Heart left ventricle (tissue), 16 donors: ENCODE results near the gene GRAPL. TPM values are rescaled to one million over a fixed set of nuclear protein-coding genes. Genes with fewer than 3 reads are reported as not detected.
A peak's percentile ranks its signal among the peaks of the same experiment; 100 is the strongest.
"Not testable (repeated sequence)": the region's sequence is repeated elsewhere in the genome, so short reads cannot be mapped to it uniquely, and the experiment has no call there.

Source experiments
- ATAC-seq, 4 donors: fragments of 200-7000 bp; cut with Tn5 transposase; one replicate each; pipeline ENCODE4 v1.9.1; 2020 to 2022; ENCODE audit warnings: moderate library complexity in 4 of 4, mild to moderate bottlenecking in 3 of 4, moderate number of reproducible peaks in 1 of 4
- DNase-seq, 5 donors: peaks; one replicate each; pipeline ENCODE4 v3.0.0-alpha.2; 2020
- H3K27ac ChIP-seq, 12 donors: fragments of 200-600 bp; sonication (generic) in 4 of 12; one replicate each; pipeline versions ENCODE4 v1.5.0 to v1.8.0; 2016 to 2022; ENCODE audit warnings: mild to moderate bottlenecking in 2 of 12
- H3K27me3 ChIP-seq, 9 donors: fragments of 200-600 bp; sonication (generic) in 2 of 9; one replicate each; pipeline versions ENCODE4 v1.5.1 to v1.8.0; 2016 to 2022; ENCODE audit warnings: mild to moderate bottlenecking in 3 of 9
- H3K36me3 ChIP-seq, 9 donors: fragments of 200-600 bp; sonication (generic) in 2 of 9; one replicate each; pipeline versions ENCODE4 v1.5.0 to v1.8.0; 2018 to 2022; ENCODE audit warnings: mild to moderate bottlenecking in 2 of 9
- H3K4me1 ChIP-seq, 12 donors: fragments of 200-600 bp; sonication (generic) in 4 of 12; one replicate each; pipeline versions ENCODE4 v1.5.0 to v1.8.0; 2016 to 2022; ENCODE audit warnings: mild to moderate bottlenecking in 3 of 12
- H3K4me3 ChIP-seq, 12 donors: fragments of 200-600 bp; sonication (generic) in 4 of 12; one replicate each; pipeline versions ENCODE4 v1.5.0 to v1.8.0; 2017 to 2022; ENCODE audit warnings: mild to moderate bottlenecking in 9 of 12, moderate library complexity in 4 of 12
- H3K9me3 ChIP-seq, 12 donors: fragments of 200-600 bp; sonication (generic) in 4 of 12; one replicate each; pipeline versions ENCODE4 v1.5.0 to v1.8.0; 2016 to 2022; ENCODE audit warnings: mild to moderate bottlenecking in 1 of 12
- POLR2A ChIP-seq, 2 donors: fragments of 450-650 bp; IDR thresholded peaks; one replicate each; pipeline ENCODE4 v1.6.1; 2017; ENCODE audit warnings: antibody characterized with exemption in 2 of 2, mild to moderate bottlenecking in 2 of 2, moderate library complexity in 2 of 2
- WGBS, 4 donors: extraction: QIAGEN DNeasy Blood & Tissue Kit in 2 of 4; methylation state at CpG; one replicate each; pipeline versions ENCODE4 v1.1.5 to v1.1.7; 2013 to 2018; 5-methylcytosine and 5-hydroxymethylcytosine counted together
- intact Hi-C, 10 donors: fragments of 100-400 bp; cut with DNase I; formaldehyde crosslinking; loops; one replicate each; pipeline versions ENCODE4 v1.11.1 to v1.14.2; 2022
- polyA plus RNA-seq, 2 donors: library from polyadenylated mRNA; stranded (reverse); fragments of 200-250 nt; gene quantifications; one replicate each; pipeline ENCODE4 v1.2.3, GENCODE V29; 2013
- total RNA-seq, 9 donors: library from RNA; depleted of rRNA in 2 of 9; stranded (reverse); fragments of >200 nt in 2 of 9; fragmentation: NEBNext Ultra II Directional in 3 of 9; extraction: Animal tissue kit (Norgen Biotek cat#: 25700) in 3 of 9; gene quantifications; one replicate each; pipeline versions ENCODE4 v1.1.0 to v1.2.4, GENCODE V29; 2016 to 2023
- TF ChIP-seq, protein P1 (sequence below), 12 donors: fragments of 200-600 bp; sonication (generic) in 4 of 12; IDR thresholded peaks; one replicate each; pipeline versions ENCODE4 v1.5.0 to v1.8.0; 2018 to 2022; ENCODE audit warnings: antibody characterized with exemption in 12 of 12, mild to moderate bottlenecking in 5 of 12
- donor health status: ischemic (EF 13 %, LVEDD 7.1; RV severe dilation, severe dysfunction).
- donor health status: healthy with polysubstance abuse.
- donor health status: DM: no; HTN: yes; CAD: no.
- donor health status: DM: no; HTN: no; CAD: no.
- donor health status: ischemic (EF 25% LVEDD 6.9; RV normal size, moderate dysfunction).
- donor health status: ischemic (EF 25% LVEDD 5.7; RV mildly dilated, moderate dysfunction).
- donor health status: healthy.
- donor health status: DM: yes; HTN: yes; CAD: no.
- donor health status: ischemic (EF 35%, LVEDD 5.7; RV mildly dilated, moderate dysfunction).
- donor health status: nonischemic (EF 11% LVEDD 7.7; RV severe dilation, severe dysfunction).
- donor health status: DM: yes; HTN: yes; CAD: no.
- donor health status: PGD.
- donor health status: ischemic (EF 29% LVEDD 5.4; RV normal size, mild dysfunction).
- donor health status: nonischemic (EF 23%, LVEDD 6.1; RV moderate dilation, normal function).

Gene GRAPL
- total and polyA plus RNA-seq, 11 donors = 0.69 to 5.9 (median 1.6) TPM; not detected in 1

DNA sequence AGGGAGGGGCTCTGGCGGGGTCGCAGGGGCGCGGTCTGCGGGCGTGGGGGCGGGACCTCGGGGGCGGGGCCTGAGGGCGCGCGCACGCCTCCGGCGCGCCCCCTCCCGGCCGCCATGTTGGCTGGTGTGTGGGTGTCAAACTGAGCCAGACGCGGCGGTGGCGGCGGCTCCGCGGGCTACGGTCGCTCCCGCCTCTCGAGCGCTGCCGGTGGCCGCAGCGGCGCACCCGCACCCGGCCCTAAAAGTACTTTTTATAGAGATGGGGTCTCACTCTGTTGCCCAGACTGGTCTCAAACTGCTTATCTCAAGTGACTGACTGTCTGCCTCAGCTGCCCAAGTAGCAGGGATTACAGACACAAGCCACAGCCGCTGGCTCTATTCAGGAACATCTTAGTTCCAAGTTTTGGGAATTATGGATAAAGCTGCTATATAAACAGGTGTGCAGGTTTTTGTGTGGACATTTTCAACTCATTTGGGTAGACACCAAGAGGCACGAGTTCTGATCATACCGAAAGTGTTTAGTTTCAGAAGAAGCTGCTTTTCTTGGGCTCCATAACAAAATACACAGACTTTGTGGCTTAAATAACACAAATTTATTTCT, 16.2 kb upstream of the GRAPL start:
- H3K27me3 ChIP-seq, intact Hi-C loops, H3K4me1 ChIP-seq, H3K36me3 ChIP-seq, H3K9me3 ChIP-seq: not testable (repeated sequence)
- DNase-seq (peak; percentile 72 to 89 (median 83)), ATAC-seq (peak; percentile 71 to 98 (median 88))
- Histone ChIP-seq H3K27ac (peak overlapping the region; percentile 57 to 92 (median 82)), H3K4me3 (peak overlapping the region in 11 of 12 donors; percentile 29 to 61 (median 50))
- WGBS, 4 donors = 0 to 1% (median 1%) methylated on average over 20 to 39 of the region's 39 CpGs; no CpG with 5 or more reads in 1 of the 4 donors
- TF ChIP-seq POLR2A (IDR thresholded peaks at IDR 0.05) = peak in 1 of 2 donors; percentile 71
- TF ChIP-seq, protein P1, sequence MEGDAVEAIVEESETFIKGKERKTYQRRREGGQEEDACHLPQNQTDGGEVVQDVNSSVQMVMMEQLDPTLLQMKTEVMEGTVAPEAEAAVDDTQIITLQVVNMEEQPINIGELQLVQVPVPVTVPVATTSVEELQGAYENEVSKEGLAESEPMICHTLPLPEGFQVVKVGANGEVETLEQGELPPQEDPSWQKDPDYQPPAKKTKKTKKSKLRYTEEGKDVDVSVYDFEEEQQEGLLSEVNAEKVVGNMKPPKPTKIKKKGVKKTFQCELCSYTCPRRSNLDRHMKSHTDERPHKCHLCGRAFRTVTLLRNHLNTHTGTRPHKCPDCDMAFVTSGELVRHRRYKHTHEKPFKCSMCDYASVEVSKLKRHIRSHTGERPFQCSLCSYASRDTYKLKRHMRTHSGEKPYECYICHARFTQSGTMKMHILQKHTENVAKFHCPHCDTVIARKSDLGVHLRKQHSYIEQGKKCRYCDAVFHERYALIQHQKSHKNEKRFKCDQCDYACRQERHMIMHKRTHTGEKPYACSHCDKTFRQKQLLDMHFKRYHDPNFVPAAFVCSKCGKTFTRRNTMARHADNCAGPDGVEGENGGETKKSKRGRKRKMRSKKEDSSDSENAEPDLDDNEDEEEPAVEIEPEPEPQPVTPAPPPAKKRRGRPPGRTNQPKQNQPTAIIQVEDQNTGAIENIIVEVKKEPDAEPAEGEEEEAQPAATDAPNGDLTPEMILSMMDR (IDR thresholded peaks at IDR 0.05) = peak; percentile 12 to 67 (median 49)

DNA sequence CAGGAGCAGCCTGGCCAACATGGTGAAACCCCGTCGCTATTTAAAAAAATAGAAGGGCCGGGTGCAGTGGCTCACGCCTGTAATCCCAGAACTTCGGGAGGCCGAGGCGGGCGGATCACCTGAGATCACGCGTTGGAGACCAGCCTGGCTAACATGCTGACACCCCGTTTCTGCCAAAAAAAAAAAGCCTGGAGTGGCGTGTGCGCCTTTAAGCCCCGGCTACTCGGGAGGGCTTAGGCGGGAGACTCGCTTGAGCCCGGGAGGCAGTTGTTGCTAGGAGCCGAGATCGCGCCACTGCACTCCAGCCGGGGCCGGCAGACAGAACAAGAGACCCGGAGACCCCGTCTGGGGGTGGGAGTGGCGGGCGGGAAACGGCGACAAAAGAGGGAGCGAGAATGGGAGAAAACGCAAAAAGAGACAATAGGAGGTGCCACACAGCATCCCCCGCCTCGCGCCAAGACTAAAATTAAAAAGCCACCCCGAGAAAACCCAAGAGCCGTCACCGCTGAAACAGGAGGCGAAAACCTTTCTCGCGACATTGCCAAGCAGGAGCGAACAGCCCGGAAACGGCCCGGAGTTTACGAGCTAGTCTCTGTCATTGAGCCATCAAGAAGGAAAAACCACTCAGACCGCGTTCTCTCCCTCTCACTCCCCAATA, 15.5 kb upstream of the GRAPL start:
- ATAC-seq (peak in 3 of 4 donors; percentile 23 to 35 (median 24)), DNase-seq (peak in 3 of 5 donors; percentile 17 to 51 (median 31))
- Histone ChIP-seq H3K4me3 (peak overlapping the region in 9 of 12 donors; percentile 28 to 59 (median 50)), H3K27ac (peak overlapping the region in 11 of 12 donors; percentile 57 to 92 (median 81))
- 0% methylated on average over 9 to 33 of the region's 47 CpGs; no CpG with 5 or more reads in 1 of the 4 donors for WGBS, 4 donors
- TF ChIP-seq POLR2A (IDR thresholded peaks at IDR 0.05) = peak in 1 of 2 donors; percentile 72
- H3K4me1 ChIP-seq, intact Hi-C loops, H3K9me3 ChIP-seq, H3K27me3 ChIP-seq, H3K36me3 ChIP-seq: not testable (repeated sequence)

DNA sequence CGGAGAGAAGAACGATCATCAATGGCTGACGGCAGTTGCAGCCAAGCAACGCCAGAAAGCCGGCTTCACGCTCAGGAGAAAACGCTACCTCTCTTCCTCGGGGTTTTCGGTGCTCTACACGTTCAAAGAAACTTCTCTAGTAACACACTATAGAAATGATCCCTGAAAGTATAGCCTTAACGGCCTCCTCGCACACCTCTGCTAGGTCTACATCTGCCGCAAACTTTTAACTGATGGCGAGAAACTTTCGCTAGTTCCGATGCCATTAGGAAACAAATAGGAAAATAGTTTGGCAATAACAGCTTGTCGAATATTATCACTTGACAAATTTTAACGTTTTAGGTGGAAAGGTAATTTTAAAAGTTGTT, 14.9 kb upstream of the GRAPL start:
- ATAC-seq, H3K36me3 ChIP-seq, H3K9me3 ChIP-seq, intact Hi-C loops, H3K4me1 ChIP-seq, H3K27me3 ChIP-seq: not testable (repeated sequence)
- Histone ChIP-seq H3K27ac (peak overlapping the region in 3 of 12 donors; percentile 57 to 92 (median 91)), H3K4me3 (peak overlapping the region in 1 of 12 donors; percentile 58)
- peak in 1 of 5 donors; percentile 3 for DNase-seq
- WGBS, 4 donors = 0% methylated on average over 5 of the region's 18 CpGs; no CpG with 5 or more reads in 2 of the 4 donors

DNA sequence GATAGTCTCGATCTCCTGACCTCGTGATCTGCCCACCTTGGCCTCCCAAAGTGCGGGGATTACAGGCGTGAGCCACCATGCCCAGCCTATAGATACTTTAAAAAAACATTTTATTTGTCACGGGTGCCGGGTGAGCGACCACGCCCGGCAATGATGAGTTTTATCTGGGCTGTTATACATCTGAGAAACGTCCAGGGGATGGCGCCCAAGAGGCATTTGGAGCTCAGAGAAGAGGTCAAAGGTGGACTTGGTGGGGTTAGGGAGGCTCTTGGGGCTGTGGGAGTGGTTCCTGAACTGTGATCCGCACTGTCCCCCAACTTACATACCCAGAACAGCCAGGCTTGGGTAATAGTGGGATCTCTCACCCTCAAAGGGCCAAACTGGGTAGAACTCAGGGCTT, 8.7 kb upstream of the GRAPL start:
- no CpG with 5 or more reads among the region's 12 CpGs for WGBS, 4 donors
- H3K27me3 ChIP-seq, DNase-seq, H3K27ac ChIP-seq, H3K4me3 ChIP-seq, intact Hi-C loops, H3K4me1 ChIP-seq, H3K36me3 ChIP-seq, H3K9me3 ChIP-seq: not testable (repeated sequence)
- ATAC-seq = peak in 3 of 4 donors; percentile 61 to 75 (median 65)

DNA sequence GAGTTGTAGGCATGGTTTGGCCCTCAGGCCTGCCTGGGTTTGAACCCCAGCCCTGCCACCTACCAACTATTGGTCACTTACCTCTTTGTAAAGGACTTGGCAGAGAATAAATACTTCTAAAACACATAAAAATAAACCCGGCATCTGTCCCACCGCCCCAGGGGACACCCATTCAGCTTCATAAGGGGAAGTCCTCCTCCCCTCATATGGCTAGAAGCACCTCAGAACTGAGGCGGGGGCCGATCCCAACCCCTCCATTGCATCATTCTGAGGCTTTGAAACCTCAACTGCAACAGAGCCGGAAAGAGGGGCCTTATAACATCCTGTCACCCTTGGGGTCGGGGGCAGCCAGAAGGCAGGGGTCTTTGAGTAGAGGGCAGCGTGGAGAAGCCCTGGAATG, 2.1 kb upstream of the GRAPL start:
- intact Hi-C loops, DNase-seq, H3K27me3 ChIP-seq, ATAC-seq, H3K4me3 ChIP-seq, H3K36me3 ChIP-seq, H3K9me3 ChIP-seq, H3K4me1 ChIP-seq, H3K27ac ChIP-seq: not testable (repeated sequence)
- 67% methylated on average over 1 to 2 of the region's 7 CpGs; no CpG with 5 or more reads in 2 of the 4 donors for WGBS, 4 donors

DNA sequence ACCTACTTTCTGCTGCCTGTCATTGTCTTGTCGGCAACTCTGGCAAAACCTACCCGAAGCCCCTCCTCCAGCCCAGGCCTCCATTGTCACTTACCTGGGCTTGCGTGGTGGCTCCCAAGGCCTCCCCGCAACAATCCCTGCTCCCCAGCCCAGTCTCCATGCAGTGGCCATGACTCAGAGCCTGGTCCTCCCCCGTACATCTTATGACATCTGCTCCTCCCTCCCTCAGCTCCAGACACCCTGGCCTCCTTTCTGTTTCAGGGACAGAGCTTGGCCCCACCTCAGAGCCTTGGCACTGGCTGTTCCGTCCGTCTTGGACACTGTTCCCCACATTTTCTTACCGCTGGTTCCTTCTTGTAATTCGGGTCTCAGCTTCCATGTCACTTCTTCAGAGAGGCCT, 2.1 kb downstream of the GRAPL start:
- H3K27me3 ChIP-seq, DNase-seq, H3K4me1 ChIP-seq, H3K36me3 ChIP-seq, ATAC-seq, H3K9me3 ChIP-seq, H3K4me3 ChIP-seq, H3K27ac ChIP-seq, intact Hi-C loops: not testable (repeated sequence)
- WGBS, 4 donors = no CpG with 5 or more reads among the region's 9 CpGs

DNA sequence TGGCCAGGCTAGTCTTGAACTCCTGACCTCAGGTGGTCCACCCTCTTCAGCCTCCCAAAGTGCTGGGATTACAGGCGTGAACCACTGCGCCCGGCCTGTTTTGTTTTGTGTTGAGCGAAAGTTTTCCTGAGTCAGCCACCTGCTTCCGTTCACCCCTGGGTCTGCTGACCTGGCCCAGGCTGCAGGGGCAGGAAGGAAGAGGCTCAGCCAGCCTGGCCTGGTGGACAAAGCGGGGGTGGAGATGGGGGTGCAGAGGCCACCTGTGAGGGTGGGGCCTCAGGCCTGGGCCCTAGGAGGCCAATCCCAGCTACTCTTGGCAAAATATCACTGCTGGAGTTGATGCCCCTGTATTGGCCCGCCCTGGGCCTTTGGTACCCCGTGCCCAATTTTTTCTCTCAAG, 3.7 kb downstream of the GRAPL start:
- no CpG with 5 or more reads among the region's 8 CpGs for WGBS, 4 donors
- H3K36me3 ChIP-seq, DNase-seq, H3K27ac ChIP-seq, intact Hi-C loops, H3K4me1 ChIP-seq, H3K4me3 ChIP-seq, H3K9me3 ChIP-seq, H3K27me3 ChIP-seq: not testable (repeated sequence)
- peak in 3 of 4 donors; percentile 14 to 51 (median 35) for ATAC-seq

DNA sequence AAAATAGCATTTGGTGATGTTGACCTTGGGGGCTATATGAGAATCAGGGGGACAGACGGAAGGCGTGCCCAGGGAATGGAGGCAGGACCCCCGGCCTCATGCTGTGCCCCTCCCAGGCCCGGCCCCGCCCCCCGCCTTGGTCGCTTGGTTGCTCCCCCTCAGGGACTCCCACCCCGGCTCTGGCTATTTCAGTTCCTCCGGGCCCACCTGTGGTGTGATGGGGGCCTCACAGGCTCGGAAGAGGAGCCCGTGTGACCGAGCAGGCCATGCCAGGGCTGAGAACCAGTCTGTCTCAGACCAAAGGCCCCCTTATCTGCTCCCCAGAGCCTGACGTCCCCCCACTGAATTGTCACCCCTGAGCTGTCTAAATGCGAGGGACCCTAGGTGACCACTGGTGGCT, 4.4 kb downstream of the GRAPL start:
- H3K9me3 ChIP-seq, H3K27ac ChIP-seq, H3K4me1 ChIP-seq, intact Hi-C loops, H3K36me3 ChIP-seq, DNase-seq, H3K4me3 ChIP-seq, ATAC-seq, H3K27me3 ChIP-seq: not testable (repeated sequence)
- no CpG with 5 or more reads among the region's 14 CpGs for WGBS, 4 donors

DNA sequence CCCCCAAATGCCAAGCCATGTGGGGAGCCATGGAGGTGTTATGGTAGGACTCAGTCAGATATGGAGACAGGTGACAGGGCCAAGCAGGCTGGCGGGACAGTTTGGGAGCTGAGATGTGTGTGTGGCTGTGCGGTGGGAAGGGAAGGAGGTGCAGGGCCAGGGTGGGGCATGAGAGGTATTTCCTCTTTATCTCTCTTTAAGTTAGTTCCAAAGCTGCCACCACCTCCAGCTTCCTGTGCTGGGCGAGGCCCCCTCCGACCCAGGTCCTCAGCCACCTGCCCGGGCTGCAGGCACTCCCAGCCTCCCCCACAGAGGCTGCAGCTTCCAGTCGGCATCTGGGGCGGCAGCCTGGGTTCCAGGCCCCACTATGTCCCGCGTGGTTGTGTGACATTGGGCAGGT, 6.4 kb downstream of the GRAPL start:
- H3K4me3 ChIP-seq, H3K27ac ChIP-seq, H3K4me1 ChIP-seq, H3K9me3 ChIP-seq, H3K36me3 ChIP-seq, ATAC-seq, H3K27me3 ChIP-seq, intact Hi-C loops, DNase-seq: not testable (repeated sequence)
- no CpG with 5 or more reads among the region's 9 CpGs for WGBS, 4 donors

DNA sequence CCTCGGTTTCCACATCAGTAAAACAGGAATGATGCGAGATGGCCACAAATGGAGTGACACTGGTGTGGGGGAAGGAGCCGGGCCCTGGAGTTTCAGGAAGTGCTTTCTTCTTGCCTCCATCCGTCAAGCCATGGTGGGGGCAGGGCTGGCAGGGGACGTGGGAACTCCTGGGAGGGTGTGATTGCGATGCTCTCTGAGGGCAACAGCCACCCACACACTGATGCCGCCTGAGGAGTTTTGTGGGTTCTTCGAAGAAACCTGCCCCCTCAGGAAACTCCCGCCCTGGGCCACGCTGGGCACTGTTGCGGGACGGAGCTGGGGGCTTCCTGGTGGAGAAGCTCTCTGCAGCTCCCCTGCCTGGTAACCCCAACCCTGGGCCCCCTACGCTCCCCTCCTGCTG, 8.0 kb downstream of the GRAPL start:
- H3K9me3 ChIP-seq, H3K4me1 ChIP-seq, H3K4me3 ChIP-seq, H3K27me3 ChIP-seq, H3K36me3 ChIP-seq, intact Hi-C loops, H3K27ac ChIP-seq, DNase-seq: not testable (repeated sequence)
- ATAC-seq = peak in 1 of 4 donors; percentile 2
- no CpG with 5 or more reads among the region's 13 CpGs for WGBS, 4 donors
